T-helper 1 cell treated with Interleukin-12 subunit alpha and Interleukin-12 subunit beta and Interleukin-4 antibody, amounts not matched to agents 30 μg/mL and 1 μg/mL, for 36 hours (primary cell): ENCODE data around the gene SLC66A1.

Experiments used
- H3K27ac Mint-ChIP-seq: one replicate; pipeline ENCODE4 v1.8.0; 2021; ENCODE audit warnings: mild to moderate bottlenecking, mixed read lengths
- H3K27me3 Mint-ChIP-seq: one replicate; pipeline ENCODE4 v1.8.0; 2021; ENCODE audit warnings: low read depth, mixed read lengths
- H3K36me3 Mint-ChIP-seq: one replicate; pipeline ENCODE4 v1.8.0; 2021; ENCODE audit warnings: low read depth, mixed read lengths
- H3K4me1 Mint-ChIP-seq: one replicate; pipeline ENCODE4 v1.8.0; 2021; ENCODE audit warnings: low read depth, mixed read lengths
- H3K4me3 Mint-ChIP-seq: one replicate; pipeline ENCODE4 v1.8.0; 2021; ENCODE audit warnings: mild to moderate bottlenecking, moderate library complexity, mixed read lengths
- H3K9me3 Mint-ChIP-seq: one replicate; pipeline ENCODE4 v1.8.0; 2021; ENCODE audit warnings: mixed read lengths

Gene SLC66A1

GRCh38 chr1:19350566-19350965 lies 38.4 kb downstream of the SLC66A1 start:
- H3K9me3 Mint-ChIP-seq = no peaks in the 10 kb centered on the region
- H3K27ac Mint-ChIP-seq = no peak overlapping the region
- peaks cover 18% of the 10 kb centered on the region for H3K36me3 Mint-ChIP-seq
- no peaks in the 10 kb centered on the region for H3K27me3 Mint-ChIP-seq
- peaks cover 2% of the 10 kb centered on the region for H3K4me1 Mint-ChIP-seq
- no peak overlapping the region for H3K4me3 Mint-ChIP-seq

- H3K27me3 Mint-ChIP-seq = no peaks in the 10 kb centered on the region
- peaks cover 16% of the 10 kb centered on the region for H3K36me3 Mint-ChIP-seq
- H3K27ac Mint-ChIP-seq = no peak overlapping the region
- H3K9me3 Mint-ChIP-seq = no peaks in the 10 kb centered on the region
- H3K4me3 Mint-ChIP-seq = no peak overlapping the region
- no peaks in the 10 kb centered on the region for H3K4me1 Mint-ChIP-seq
These were observed 39.7 kb downstream of the SLC66A1 start for GRCh38 chr1:19351873-19352272.

- Mint-ChIP-seq H3K36me3 (peaks cover 17% of the 10 kb centered on the region), H3K4me1 (peaks cover 2% of the 10 kb centered on the region), H3K27ac (no peak overlapping the region), H3K9me3 (no peaks in the 10 kb centered on the region), H3K27me3 (no peaks in the 10 kb centered on the region), H3K4me3 (no peak overlapping the region)
These were observed 40.7 kb downstream of the SLC66A1 start for GRCh38 chr1:19352839-19353238.

GRCh38 chr1:19353596-19353995 lies 41.5 kb downstream of the SLC66A1 start:
- H3K4me1 Mint-ChIP-seq = peaks cover 2% of the 10 kb centered on the region
- peak overlapping the region; percentile 20 for H3K27ac Mint-ChIP-seq
- peaks cover 17% of the 10 kb centered on the region for H3K36me3 Mint-ChIP-seq
- H3K4me3 Mint-ChIP-seq = no peak overlapping the region
- no peaks in the 10 kb centered on the region for H3K27me3 Mint-ChIP-seq
- no peaks in the 10 kb centered on the region for H3K9me3 Mint-ChIP-seq

- peaks cover 2% of the 10 kb centered on the region for H3K4me1 Mint-ChIP-seq
- H3K27me3 Mint-ChIP-seq = no peaks in the 10 kb centered on the region
- no peak overlapping the region for H3K4me3 Mint-ChIP-seq
- H3K9me3 Mint-ChIP-seq = no peaks in the 10 kb centered on the region
- peaks cover 17% of the 10 kb centered on the region for H3K36me3 Mint-ChIP-seq
- no peak overlapping the region for H3K27ac Mint-ChIP-seq
These were observed 42.4 kb downstream of the SLC66A1 start for GRCh38 chr1:19354531-19354981.

GRCh38 chr1:19356266-19356665 lies 44.1 kb downstream of the SLC66A1 start:
- Mint-ChIP-seq H3K9me3 (no peaks in the 10 kb centered on the region), H3K27ac (no peak overlapping the region), H3K27me3 (no peaks in the 10 kb centered on the region), H3K4me3 (no peak overlapping the region), H3K36me3 (peaks cover 14% of the 10 kb centered on the region), H3K4me1 (peaks cover 18% of the 10 kb centered on the region)

- Mint-ChIP-seq H3K36me3 (peaks cover 14% of the 10 kb centered on the region), H3K27me3 (no peaks in the 10 kb centered on the region), H3K4me1 (peaks cover 19% of the 10 kb centered on the region), H3K27ac (no peak overlapping the region), H3K9me3 (no peaks in the 10 kb centered on the region), H3K4me3 (no peak overlapping the region)
These were observed 45.3 kb downstream of the SLC66A1 start for GRCh38 chr1:19357299-19357986.

GRCh38 chr1:19358710-19359109 lies 46.6 kb downstream of the SLC66A1 start:
- peaks cover 21% of the 10 kb centered on the region for H3K4me1 Mint-ChIP-seq
- no peak overlapping the region for H3K4me3 Mint-ChIP-seq
- peaks cover 14% of the 10 kb centered on the region for H3K36me3 Mint-ChIP-seq
- H3K27ac Mint-ChIP-seq = no peak overlapping the region
- H3K27me3 Mint-ChIP-seq = no peaks in the 10 kb centered on the region
- no peaks in the 10 kb centered on the region for H3K9me3 Mint-ChIP-seq

GRCh38 chr1:19359357-19359756 lies 47.2 kb downstream of the SLC66A1 start:
- Mint-ChIP-seq H3K9me3 (no peaks in the 10 kb centered on the region), H3K36me3 (peaks cover 13% of the 10 kb centered on the region), H3K27ac (no peak overlapping the region), H3K4me3 (no peak overlapping the region), H3K27me3 (no peaks in the 10 kb centered on the region), H3K4me1 (peaks cover 21% of the 10 kb centered on the region)

GRCh38 chr1:19360016-19360415 lies 47.9 kb downstream of the SLC66A1 start:
- Mint-ChIP-seq H3K27me3 (no peaks in the 10 kb centered on the region), H3K9me3 (no peaks in the 10 kb centered on the region), H3K4me1 (peaks cover 23% of the 10 kb centered on the region), H3K27ac (peak overlapping the region; percentile 41), H3K36me3 (peaks cover 10% of the 10 kb centered on the region), H3K4me3 (no peak overlapping the region)

- peaks cover 8% of the 10 kb centered on the region for H3K36me3 Mint-ChIP-seq
- no peak overlapping the region for H3K4me3 Mint-ChIP-seq
- no peak overlapping the region for H3K27ac Mint-ChIP-seq
- no peaks in the 10 kb centered on the region for H3K27me3 Mint-ChIP-seq
- H3K9me3 Mint-ChIP-seq = no peaks in the 10 kb centered on the region
- H3K4me1 Mint-ChIP-seq = peaks cover 23% of the 10 kb centered on the region
These were observed 48.3 kb downstream of the SLC66A1 start for GRCh38 chr1:19360432-19360831.

GRCh38 chr1:19360843-19361610 lies 48.9 kb downstream of the SLC66A1 start:
- Mint-ChIP-seq H3K27ac (peak overlapping the region; percentile 47), H3K36me3 (peaks cover 5% of the 10 kb centered on the region), H3K9me3 (no peaks in the 10 kb centered on the region), H3K4me3 (no peak overlapping the region), H3K4me1 (peaks cover 24% of the 10 kb centered on the region), H3K27me3 (no peaks in the 10 kb centered on the region)

GRCh38 chr1:19361611-19362147 lies 49.6 kb downstream of the SLC66A1 start:
- peaks cover 24% of the 10 kb centered on the region for H3K4me1 Mint-ChIP-seq
- H3K36me3 Mint-ChIP-seq = peaks cover 5% of the 10 kb centered on the region
- H3K9me3 Mint-ChIP-seq = no peaks in the 10 kb centered on the region
- no peak overlapping the region for H3K4me3 Mint-ChIP-seq
- H3K27ac Mint-ChIP-seq = no peak overlapping the region
- H3K27me3 Mint-ChIP-seq = no peaks in the 10 kb centered on the region

- Mint-ChIP-seq H3K4me1 (peaks cover 25% of the 10 kb centered on the region), H3K4me3 (no peak overlapping the region), H3K9me3 (no peaks in the 10 kb centered on the region), H3K27me3 (no peaks in the 10 kb centered on the region), H3K27ac (no peak overlapping the region), H3K36me3 (peaks cover 2% of the 10 kb centered on the region)
These were observed 51.5 kb downstream of the SLC66A1 start for GRCh38 chr1:19363536-19364152.
